Mucosa of rectum (tissue), 2 donors: ENCODE results near the gene IL25.
"Not testable (repeated sequence)": the region's sequence is repeated elsewhere in the genome, so short reads cannot be mapped to it uniquely, and the experiment has no call there.

Experiments
- H3K27ac ChIP-seq, 2 donors: one replicate each; pipeline ENCODE4 v1.7.0; 2013; ENCODE audit warnings: inconsistent platforms in 2 of 2, low read depth in 2 of 2, low read length in 2 of 2
- H3K27me3 ChIP-seq, 2 donors: one replicate each; pipeline ENCODE4 v1.7.0; 2013; ENCODE audit warnings: low read length in 2 of 2; ENCODE audit not compliant: control insufficient read depth in 2 of 2, insufficient read depth in 2 of 2
- H3K36me3 ChIP-seq, 2 donors: one replicate each; pipeline ENCODE4 v1.7.0; 2013; ENCODE audit warnings: low read length in 2 of 2; ENCODE audit not compliant: control insufficient read depth in 2 of 2, insufficient read depth in 2 of 2
- H3K4me1 ChIP-seq, 2 donors: one replicate each; pipeline ENCODE4 v1.7.0; 2013; ENCODE audit warnings: low read length in 2 of 2, mild to moderate bottlenecking in 1 of 2; ENCODE audit not compliant: control insufficient read depth in 2 of 2, insufficient read depth in 2 of 2
- H3K4me3 ChIP-seq, 2 donors: one replicate each; pipeline ENCODE4 v1.7.0; 2013; ENCODE audit warnings: low read length in 2 of 2
- H3K9ac ChIP-seq, 2 donors: one replicate each; pipeline ENCODE4 v1.7.0; 2013; ENCODE audit warnings: low read length in 2 of 2, low read depth in 1 of 2, mild to moderate bottlenecking in 1 of 2
- H3K9me3 ChIP-seq, 2 donors: one replicate each; pipeline ENCODE4 v1.7.0; 2013; ENCODE audit warnings: low read length in 2 of 2; ENCODE audit not compliant: control insufficient read depth in 2 of 2
- donor health status: healthy.
- donor health status: Normal muscosa, but diverticular disease.

The IL25 gene

GRCh38 chr14:23400496-23401149 lies 28.0 kb downstream of the IL25 start:
- not testable (repeated sequence) for H3K9ac ChIP-seq, H3K4me3 ChIP-seq, H3K27ac ChIP-seq, H3K36me3 ChIP-seq, H3K27me3 ChIP-seq, H3K4me1 ChIP-seq, H3K9me3 ChIP-seq

GRCh38 chr14:23401291-23401690 lies 28.7 kb downstream of the IL25 start:
- Histone ChIP-seq H3K36me3 (no peaks in the 10 kb centered on the region), H3K4me3 (no peak overlapping the region), H3K27ac (no peak overlapping the region), H3K27me3 (peaks cover 0 to 6% of the 10 kb centered on the region in 2 donors), H3K9ac (no peak overlapping the region), H3K4me1 (no peaks in the 10 kb centered on the region), H3K9me3 (no peaks in the 10 kb centered on the region)

- no peak overlapping the region for H3K27ac ChIP-seq
Measured at GRCh38 chr14:23402296-23403138, 29.9 kb downstream of the IL25 start.

GRCh38 chr14:23403139-23403438 lies 30.5 kb downstream of the IL25 start:
- no peaks in the 10 kb centered on the region for H3K36me3 ChIP-seq
- H3K9ac ChIP-seq = no peak overlapping the region
- no peaks in the 10 kb centered on the region for H3K4me1 ChIP-seq
- H3K4me3 ChIP-seq = no peak overlapping the region
- no peaks in the 10 kb centered on the region for H3K9me3 ChIP-seq
- H3K27ac ChIP-seq = no peak overlapping the region
- H3K27me3 ChIP-seq = peaks cover 0 to 6% of the 10 kb centered on the region in 2 donors

More at GRCh38 chr14:23402296-23403138, 29.9 kb downstream of the IL25 start:
- Histone ChIP-seq H3K27me3 (peaks cover 0 to 6% of the 10 kb centered on the region in 2 donors), H3K9ac (no peak overlapping the region), H3K4me1 (no peaks in the 10 kb centered on the region), H3K4me3 (no peak overlapping the region), H3K9me3 (no peaks in the 10 kb centered on the region), H3K36me3 (no peaks in the 10 kb centered on the region)

- H3K9ac ChIP-seq = no peak overlapping the region
- H3K27ac ChIP-seq = no peak overlapping the region
- no peaks in the 10 kb centered on the region for H3K36me3 ChIP-seq
- H3K27me3 ChIP-seq = peaks cover 0 to 6% of the 10 kb centered on the region in 2 donors
- no peaks in the 10 kb centered on the region for H3K4me1 ChIP-seq
- no peak overlapping the region for H3K4me3 ChIP-seq
- H3K9me3 ChIP-seq = no peaks in the 10 kb centered on the region
Measured at GRCh38 chr14:23403908-23404307, 31.3 kb downstream of the IL25 start.

GRCh38 chr14:23404331-23404900 lies 31.8 kb downstream of the IL25 start:
- H3K27ac ChIP-seq = no peak overlapping the region
- H3K4me3 ChIP-seq = no peak overlapping the region

GRCh38 chr14:23405096-23405495 lies 32.5 kb downstream of the IL25 start:
- Histone ChIP-seq H3K27me3 (peaks cover 0 to 6% of the 10 kb centered on the region in 2 donors), H3K4me1 (no peaks in the 10 kb centered on the region), H3K27ac (no peak overlapping the region), H3K9me3 (no peaks in the 10 kb centered on the region), H3K9ac (no peak overlapping the region), H3K4me3 (no peak overlapping the region), H3K36me3 (no peaks in the 10 kb centered on the region)

More at GRCh38 chr14:23404331-23404900, 31.8 kb downstream of the IL25 start:
- no peaks in the 10 kb centered on the region for H3K4me1 ChIP-seq
- no peak overlapping the region for H3K9ac ChIP-seq
- H3K36me3 ChIP-seq = no peaks in the 10 kb centered on the region
- H3K27me3 ChIP-seq = peaks cover 0 to 6% of the 10 kb centered on the region in 2 donors
- no peaks in the 10 kb centered on the region for H3K9me3 ChIP-seq

- no peaks in the 10 kb centered on the region for H3K4me1 ChIP-seq
- no peak overlapping the region for H3K27ac ChIP-seq
- H3K36me3 ChIP-seq = no peaks in the 10 kb centered on the region
Measured at GRCh38 chr14:23405516-23406025, 33.0 kb downstream of the IL25 start.

GRCh38 chr14:23406244-23406643 lies 33.6 kb downstream of the IL25 start:
- H3K36me3 ChIP-seq = no peaks in the 10 kb centered on the region
- no peaks in the 10 kb centered on the region for H3K4me1 ChIP-seq
- no peak overlapping the region for H3K9ac ChIP-seq
- no peak overlapping the region for H3K4me3 ChIP-seq
- peaks cover 0 to 6% of the 10 kb centered on the region in 2 donors for H3K27me3 ChIP-seq
- no peaks in the 10 kb centered on the region for H3K9me3 ChIP-seq
- H3K27ac ChIP-seq = no peak overlapping the region

More at GRCh38 chr14:23405516-23406025, 33.0 kb downstream of the IL25 start:
- H3K4me3 ChIP-seq = no peak overlapping the region
- peaks cover 0 to 6% of the 10 kb centered on the region in 2 donors for H3K27me3 ChIP-seq
- H3K9ac ChIP-seq = no peak overlapping the region
- no peaks in the 10 kb centered on the region for H3K9me3 ChIP-seq

- peaks cover 0 to 3% of the 10 kb centered on the region in 2 donors for H3K27me3 ChIP-seq
- H3K4me3 ChIP-seq = no peak overlapping the region
- no peaks in the 10 kb centered on the region for H3K4me1 ChIP-seq
- no peak overlapping the region for H3K27ac ChIP-seq
- no peaks in the 10 kb centered on the region for H3K36me3 ChIP-seq
- no peak overlapping the region for H3K9ac ChIP-seq
- no peaks in the 10 kb centered on the region for H3K9me3 ChIP-seq
Measured at GRCh38 chr14:23406725-23407355, 34.2 kb downstream of the IL25 start.
